HG02970 (cell line): ENCODE measurements around the gene CRYGB.
A peak's percentile ranks its signal among the peaks of the same experiment; 100 is the strongest.

ENCODE experiments used
- ATAC-seq: cut with Tn5 transposase; IDR thresholded peaks from one replicate; pipeline ENCODE4 v1.9.1; 2021; ENCODE audit warnings: mild to moderate bottlenecking, moderate library complexity, moderate number of reproducible peaks; ENCODE audit not compliant: unreplicated experiment, low FRiP score

Gene CRYGB

GRCh38 chr2:208146006-208146405 lies at the start of gene CRYGB:
Gene CRYGB (minus strand): TSS chr2:208146158. CDS start chr2:208146120, 38 bp downstream.
- no peak for ATAC-seq

- ATAC-seq, result no peak
These were observed 49.6 kb upstream of the CRYGB start for GRCh38 chr2:208195531-208195930.

- ATAC-seq, result no peak
These were observed 46.8 kb upstream of the CRYGB start for GRCh38 chr2:208192611-208193236.

GRCh38 chr2:208189810-208190503 lies 44.0 kb upstream of the CRYGB start, which contains the start of gene C2orf80:
Gene C2orf80 (minus strand): TSS chr2:208190030. CDS start chr2:208186986, 3,044 bp downstream.
- ATAC-seq, result no peak

GRCh38 chr2:208189069-208189809 lies 43.3 kb upstream of the CRYGB start:
- no peak for ATAC-seq

- ATAC-seq, result no peak
These were observed 40.9 kb upstream of the CRYGB start for GRCh38 chr2:208186893-208187292.

GRCh38 chr2:208186465-208186864 lies 40.5 kb upstream of the CRYGB start:
- no peak for ATAC-seq

- no peak for ATAC-seq
These were observed 38.2 kb upstream of the CRYGB start for GRCh38 chr2:208183972-208184705.

GRCh38 chr2:208183526-208183925 lies 37.6 kb upstream of the CRYGB start:
- ATAC-seq, result no peak

- ATAC-seq, result no peak
These were observed 36.9 kb upstream of the CRYGB start for GRCh38 chr2:208182835-208183234.

- no peak for ATAC-seq
These were observed 33.2 kb upstream of the CRYGB start for GRCh38 chr2:208179028-208179609.

- ATAC-seq, result no peak
These were observed 29.8 kb upstream of the CRYGB start for GRCh38 chr2:208175840-208176153.

GRCh38 chr2:208175069-208175839 lies 29.3 kb upstream of the CRYGB start:
- peak; percentile 93 for ATAC-seq

GRCh38 chr2:208174144-208174543 lies 28.2 kb upstream of the CRYGB start:
- ATAC-seq, result no peak

- no peak for ATAC-seq
These were observed 26.2 kb upstream of the CRYGB start for GRCh38 chr2:208172125-208172524.

GRCh38 chr2:208164951-208165755 lies 19.2 kb upstream of the CRYGB start:
- no peak for ATAC-seq

- no peak for ATAC-seq
These were observed 17.5 kb upstream of the CRYGB start, which contains the start of gene CRYGA for GRCh38 chr2:208163489-208163888. Gene CRYGA (minus strand): TSS chr2:208163589. CDS start chr2:208163556, 33 bp downstream.

GRCh38 chr2:208156439-208156838 lies 10.5 kb upstream of the CRYGB start:
- ATAC-seq, result no peak

- no peak for ATAC-seq
These were observed 7.2 kb upstream of the CRYGB start for GRCh38 chr2:208153156-208153555.
